Gastroesophageal sphincter (tissue), 3 donors: ENCODE data around the gene SP2.

Source experiments
- EP300 ChIP-seq: sonication (generic); formaldehyde crosslinking; IDR thresholded peaks from one replicate; pipeline ENCODE4 v1.6.1; 2017; ENCODE audit warnings: antibody characterized with exemption, mild to moderate bottlenecking
- POLR2A ChIP-seq, 2 donors: fragments of 450-650 bp; IDR thresholded peaks; one replicate each; pipeline ENCODE4 v1.6.1; 2017; ENCODE audit warnings: antibody characterized with exemption in 2 of 2, mild to moderate bottlenecking in 2 of 2, moderate library complexity in 1 of 2
- POLR2AphosphoS5 ChIP-seq: sonication (generic); formaldehyde crosslinking; IDR thresholded peaks from one replicate; pipeline ENCODE4 v1.6.1; 2017; ENCODE audit warnings: antibody characterized with exemption
- TF ChIP-seq, protein P1 (sequence below), 4 experiments: fragments of 200-600 bp in 2 of 4; fragments of 450-650 bp in 2 of 4; sonication (generic) in 1 of 4; IDR thresholded peaks; one replicate each; pipeline ENCODE4 v1.5.1; 2017 to 2019; ENCODE audit warnings: antibody characterized with exemption in 4 of 4, mild to moderate bottlenecking in 2 of 4, moderate library complexity in 2 of 4

DNA sequence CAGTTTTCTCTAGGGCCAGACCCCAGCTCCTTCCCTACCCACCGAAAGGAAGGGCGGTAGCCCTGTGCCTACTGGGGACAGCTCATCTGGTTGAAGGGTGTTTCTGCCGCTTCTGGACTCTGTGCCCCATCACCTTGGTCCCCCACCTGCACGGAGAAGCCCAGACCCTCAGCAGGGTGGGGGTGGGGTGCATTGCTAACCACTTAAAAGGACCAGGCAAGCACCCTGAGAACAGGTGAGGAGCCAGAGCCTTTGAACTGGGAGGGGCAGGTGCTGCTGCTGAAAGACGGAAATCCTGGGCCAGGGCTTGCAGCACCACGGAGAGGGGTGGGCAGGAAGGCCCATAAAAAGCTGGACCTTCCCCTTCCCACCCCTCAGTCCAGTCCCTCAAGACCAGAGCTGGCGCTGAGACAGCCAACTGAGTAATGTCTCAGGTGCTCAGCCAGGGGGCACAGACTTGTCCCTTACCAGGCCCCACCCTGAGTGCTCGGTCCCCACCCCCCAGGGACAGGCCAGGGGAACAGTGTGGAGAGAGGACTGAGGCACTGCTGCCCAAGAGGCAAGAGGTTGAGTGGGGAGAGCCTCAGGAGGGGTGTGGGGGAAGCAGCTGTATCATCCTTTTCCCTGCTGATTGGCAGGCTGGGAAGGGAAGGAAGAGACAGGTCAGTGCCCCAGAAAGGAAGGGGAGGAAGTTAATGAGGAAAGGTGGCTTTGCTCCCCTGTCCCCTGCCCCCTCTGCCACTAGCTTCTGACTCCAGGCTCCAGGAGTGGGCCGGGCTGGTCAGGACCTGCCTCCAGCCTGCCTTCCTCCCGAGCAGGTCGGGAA is 10.9 kb upstream of the SP2 start:
- TF ChIP-seq, protein P1, sequence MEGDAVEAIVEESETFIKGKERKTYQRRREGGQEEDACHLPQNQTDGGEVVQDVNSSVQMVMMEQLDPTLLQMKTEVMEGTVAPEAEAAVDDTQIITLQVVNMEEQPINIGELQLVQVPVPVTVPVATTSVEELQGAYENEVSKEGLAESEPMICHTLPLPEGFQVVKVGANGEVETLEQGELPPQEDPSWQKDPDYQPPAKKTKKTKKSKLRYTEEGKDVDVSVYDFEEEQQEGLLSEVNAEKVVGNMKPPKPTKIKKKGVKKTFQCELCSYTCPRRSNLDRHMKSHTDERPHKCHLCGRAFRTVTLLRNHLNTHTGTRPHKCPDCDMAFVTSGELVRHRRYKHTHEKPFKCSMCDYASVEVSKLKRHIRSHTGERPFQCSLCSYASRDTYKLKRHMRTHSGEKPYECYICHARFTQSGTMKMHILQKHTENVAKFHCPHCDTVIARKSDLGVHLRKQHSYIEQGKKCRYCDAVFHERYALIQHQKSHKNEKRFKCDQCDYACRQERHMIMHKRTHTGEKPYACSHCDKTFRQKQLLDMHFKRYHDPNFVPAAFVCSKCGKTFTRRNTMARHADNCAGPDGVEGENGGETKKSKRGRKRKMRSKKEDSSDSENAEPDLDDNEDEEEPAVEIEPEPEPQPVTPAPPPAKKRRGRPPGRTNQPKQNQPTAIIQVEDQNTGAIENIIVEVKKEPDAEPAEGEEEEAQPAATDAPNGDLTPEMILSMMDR (IDR thresholded peaks at IDR 0.05), result no peak
- TF ChIP-seq POLR2A (IDR thresholded peaks at IDR 0.05), result no peak
- no peak for TF ChIP-seq POLR2AphosphoS5
- no peak for TF ChIP-seq EP300
